PC-9 (cell line): ENCODE data around the gene LYZL6.

Experiments used
- CTCF ChIP-seq: fragments of 200-600 bp; sonication (generic); conservative IDR thresholded peaks from 2 replicates; pipeline ENCODE4 v1.6.1; 2017; ENCODE audit warnings: mixed run types, antibody characterized with exemption, mild to moderate bottlenecking, moderate library complexity
- EZH2 ChIP-seq: fragments of 200-600 bp; sonication (generic); IDR thresholded peaks from 2 replicates; pipeline ENCODE4 v1.8.0; 2017; ENCODE audit warnings: antibody characterized with exemption, low read depth

- TF ChIP-seq CTCF (no peak), EZH2 (no peak)
These were observed 7.5 kb downstream of the LYZL6 start for GRCh38 chr17:35936063-35936462.
